IMR-90 (cell line): ENCODE results near the gene AGAP1. TPM values are rescaled to one million over a fixed set of nuclear protein-coding genes. Genes with fewer than 3 reads are reported as not detected.

ENCODE experiments used
- ATAC-seq: fragments of 200-7000 bp; cut with Tn5 transposase; 2 replicates; pipeline ENCODE4 v1.9.1; 2020; ENCODE audit warnings: low read depth, mild to moderate bottlenecking, moderate library complexity
- BruUV-seq: library from RNA; stranded (reverse); fragments of 400-500 nt; replicated peaks from 2 replicates; lab custom pipeline; 2021; lab: Mats Ljungman, UMichigan
- CTCF ChIA-PET: fragments of 300-600 bp; formaldehyde crosslinking; extraction: SDS; loops from one replicate; lab custom pipeline; 2021; ENCODE audit warnings: antibody characterized with exemption; lab: Yijun Ruan, JAX
- POLR2A ChIA-PET: fragments of 300-600 bp; sonication (Branson Sonifier 250); formaldehyde crosslinking; loops from one replicate; lab custom pipeline; 2022; ENCODE audit warnings: antibody characterized with exemption; ENCODE audit not compliant: unreplicated experiment; lab: Charles Lee
- DNase-seq: peaks from one replicate; pipeline ENCODE4 v3.0.0; 2013
- H2AFZ ChIP-seq: replicated peaks from 2 replicates; pipeline ENCODE3; 2013; ENCODE audit warnings: low read length, mild to moderate bottlenecking; ENCODE audit not compliant: poor library complexity
- H2AK5ac ChIP-seq: 2 replicates; pipeline ENCODE4 v1.6.1; 2013; ENCODE audit warnings: low read depth, low read length, inconsistent platforms
- H2AK9ac ChIP-seq: replicated peaks from 2 replicates; pipeline ENCODE3; 2013; ENCODE audit warnings: mild to moderate bottlenecking, low read depth, low read length, moderate library complexity; ENCODE audit not compliant: poor library complexity
- H2BK120ac ChIP-seq: 2 replicates; pipeline ENCODE4 v1.6.1; 2013; ENCODE audit warnings: low read depth, low read length, inconsistent platforms
- H2BK15ac ChIP-seq: 3 replicates; pipeline ENCODE4 v1.6.1; 2013; ENCODE audit warnings: low read depth, low read length, inconsistent platforms
- H2BK20ac ChIP-seq: 2 replicates; pipeline ENCODE4 v1.6.1; 2013; ENCODE audit warnings: low read depth, mild to moderate bottlenecking, inconsistent platforms, low read length, moderate library complexity
- H2BK5ac ChIP-seq: 2 replicates; pipeline ENCODE4 v1.6.1; 2013; ENCODE audit warnings: mild to moderate bottlenecking, low read depth, low read length, inconsistent platforms; ENCODE audit not compliant: poor library complexity, severe bottlenecking
- H3K14ac ChIP-seq: replicated peaks from 2 replicates; pipeline ENCODE4 v1.6.1; 2013; ENCODE audit warnings: low read depth, low read length, inconsistent platforms
- H3K18ac ChIP-seq: 2 replicates; pipeline ENCODE4 v1.6.1; 2013; ENCODE audit warnings: low read depth, low read length, control low read depth
- H3K23ac ChIP-seq: 2 replicates; pipeline ENCODE4 v1.6.1; 2013; ENCODE audit warnings: low read depth, low read length, inconsistent platforms
- H3K27ac ChIP-seq: 2 replicates; pipeline ENCODE4 v1.5.1; 2013; ENCODE audit warnings: mild to moderate bottlenecking, control low read depth, low read length; ENCODE audit not compliant: insufficient read depth
- H3K27me3 ChIP-seq: 2 replicates; pipeline ENCODE4 v1.6.1; 2013; ENCODE audit warnings: low read length; ENCODE audit not compliant: control insufficient read depth, insufficient read depth
- H3K36me3 ChIP-seq: 2 replicates; pipeline ENCODE4 v1.6.1; 2013; ENCODE audit warnings: low read length, mixed read lengths; ENCODE audit not compliant: control insufficient read depth, insufficient read depth
- H3K4ac ChIP-seq: 2 replicates; pipeline ENCODE4 v1.6.1; 2013; ENCODE audit warnings: low read depth, low read length, inconsistent platforms
- H3K4me1 ChIP-seq: 2 replicates; pipeline ENCODE4 v1.6.1; 2013; ENCODE audit warnings: low read length, mixed read lengths; ENCODE audit not compliant: control insufficient read depth, insufficient read depth
- H3K4me2 ChIP-seq: 2 replicates; pipeline ENCODE4 v1.6.1; 2013; ENCODE audit warnings: low read depth, mild to moderate bottlenecking, control low read depth, low read length, moderate library complexity
- H3K4me3 ChIP-seq: 2 replicates; pipeline ENCODE4 v1.5.1; 2013; ENCODE audit warnings: low read depth, mild to moderate bottlenecking, control low read depth, low read length, moderate library complexity; ENCODE audit not compliant: insufficient read depth
- H3K56ac ChIP-seq: 2 replicates; pipeline ENCODE4 v1.6.1; 2013; ENCODE audit warnings: low read length, inconsistent platforms; ENCODE audit not compliant: insufficient read depth; ENCODE audit errors: extremely low read depth
- H3K79me1 ChIP-seq, 2 experiments: 2 replicates each; pipeline ENCODE4 v1.6.1; 2013; ENCODE audit warnings: low read length in 2 of 2, inconsistent platforms in 1 of 2, low read depth in 1 of 2
- H3K9ac ChIP-seq: 2 replicates; pipeline ENCODE4 v1.6.1; 2013; ENCODE audit warnings: low read depth, low read length, control low read depth
- H3K9me1 ChIP-seq: 2 replicates; pipeline ENCODE4 v1.6.1; 2013; ENCODE audit warnings: low read length, inconsistent platforms; ENCODE audit not compliant: insufficient read depth
- H3K9me3 ChIP-seq: 2 replicates; pipeline ENCODE4 v1.6.1; 2013; ENCODE audit warnings: low read length; ENCODE audit not compliant: control insufficient read depth, insufficient read depth
- H4K20me1 ChIP-seq: 2 replicates; pipeline ENCODE4 v1.6.1; 2013; ENCODE audit warnings: low read length, inconsistent platforms; ENCODE audit not compliant: insufficient read depth
- H4K5ac ChIP-seq: 2 replicates; pipeline ENCODE4 v1.6.1; 2013; ENCODE audit warnings: mild to moderate bottlenecking, low read depth, low read length, control low read depth
- H4K8ac ChIP-seq, 2 experiments: 2 replicates each; pipeline ENCODE4 v1.6.1; 2013; ENCODE audit warnings: low read depth in 2 of 2, low read length in 2 of 2, control low read depth in 1 of 2, inconsistent platforms in 1 of 2
- H4K91ac ChIP-seq: 2 replicates; pipeline ENCODE4 v1.6.1; 2013; ENCODE audit warnings: low read depth, low read length, inconsistent platforms; ENCODE audit not compliant: insufficient read depth
- BHLHE40 ChIP-seq: fragments of 150-350 bp; IDR thresholded peaks from 2 replicates; pipeline ENCODE4 v1.6.1; 2016; ENCODE audit warnings: mild to moderate bottlenecking, low read depth, low read length
- CEBPB ChIP-seq: IDR thresholded peaks from 2 replicates; pipeline ENCODE4 v1.6.1; 2012; ENCODE audit warnings: low read depth, low read length, improper control_type of control experiment
- MXI1 ChIP-seq: IDR thresholded peaks from 2 replicates; pipeline ENCODE4 v1.6.1; 2012; ENCODE audit warnings: low read depth, mild to moderate bottlenecking, low read length, moderate library complexity, borderline replicate concordance
- POLR2A ChIP-seq: IDR thresholded peaks from 2 replicates; pipeline ENCODE4 v1.6.1; 2012; ENCODE audit warnings: mild to moderate bottlenecking, low read depth, low read length
- RFX5 ChIP-seq: IDR thresholded peaks from 2 replicates; pipeline ENCODE4 v1.8.0; 2012; ENCODE audit warnings: low read depth, mild to moderate bottlenecking, low read length, moderate library complexity
- SMC3 ChIP-seq: fragments of 150-350 bp; IDR thresholded peaks from 2 replicates; pipeline ENCODE4 v1.6.1; 2016; ENCODE audit warnings: low read depth, mild to moderate bottlenecking, antibody characterized with exemption, low read length, moderate library complexity
- WGBS, 2 experiments: methylation state at CpG; one replicate each; pipeline versions ENCODE4 v1.1.5 to v1.1.7; 2013; ENCODE audit warnings: missing lambda C conversion rate in 2 of 2; ENCODE audit not compliant: insufficient read length in 1 of 2; ENCODE audit errors: extremely low coverage in 2 of 2; 5-methylcytosine and 5-hydroxymethylcytosine counted together
- dilution Hi-C: fragments of 300-500 bp; cut with HindIII; formaldehyde crosslinking; loops from one replicate; pipeline ENCODE4 v1.14.3; 2018; ENCODE audit warnings: low sequenced_read_pairs; ENCODE audit not compliant: unreplicated experiment
- in situ Hi-C: fragments of 300-500 bp; cut with MboI; formaldehyde crosslinking; loops from 3 replicates; pipeline ENCODE4 v1.14.3; 2019; ENCODE audit warnings: low sequenced_read_pairs, inconsistent platforms, mixed read lengths
- intact Hi-C: fragments of 100-400 bp; cut with micrococcal nuclease; formaldehyde crosslinking; loops from 2 replicates; pipeline ENCODE4 v1.10.0; 2022
- polyA plus RNA-seq, 3 experiments: library from polyadenylated mRNA; depleted of rRNA; stranded (reverse); fragments of >200 nt; gene quantifications; 2 replicates each; pipeline ENCODE4 v1.2.3, GENCODE V29; 2012; ENCODE audit warnings: low replicate concordance in 1 of 3
- total RNA-seq: library from RNA; depleted of rRNA; stranded (reverse); fragments of >200 nt; gene quantifications from 2 replicates; pipeline ENCODE4 v1.2.3, GENCODE V29; 2012
- TF ChIP-seq, protein P1 (sequence below): fragments of 150-350 bp; IDR thresholded peaks from 2 replicates; pipeline ENCODE4 v1.6.1; 2016; ENCODE audit warnings: low read depth, mild to moderate bottlenecking, low read length, moderate library complexity, borderline replicate concordance
- TF ChIP-seq, protein P2 (sequence below): fragments of 150-350 bp; IDR thresholded peaks from 2 replicates; pipeline ENCODE4 v1.6.1; 2017; ENCODE audit warnings: mild to moderate bottlenecking, antibody characterized with exemption, low read length, low read depth

Gene AGAP1
- total and polyA plus RNA-seq, 2 of the 4 experiments (the other 2 are of a cell fraction), result 15.1 to 16.4 TPM

DNA sequence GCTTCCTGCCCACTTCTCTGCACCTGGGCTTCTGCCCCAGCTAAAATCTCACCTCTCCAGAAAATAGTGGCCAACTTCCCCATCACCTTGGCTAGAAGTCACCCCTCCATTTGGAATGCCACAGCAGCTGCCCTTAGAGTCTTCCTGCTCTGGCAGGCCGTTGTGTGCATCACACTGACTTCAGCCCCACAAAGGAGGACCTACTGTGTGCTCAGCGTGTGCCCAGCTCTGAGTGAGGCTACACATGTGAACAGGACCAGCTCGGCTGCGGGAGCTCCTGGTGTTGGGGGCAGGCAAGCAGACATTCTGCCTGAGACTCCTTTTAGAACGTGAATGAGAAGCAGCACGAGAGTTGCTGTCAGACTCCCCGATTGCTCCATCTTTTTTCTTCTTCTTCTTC lies 78.7 kb downstream of the AGAP1 start (continued):
- TF ChIP-seq, protein P1, sequence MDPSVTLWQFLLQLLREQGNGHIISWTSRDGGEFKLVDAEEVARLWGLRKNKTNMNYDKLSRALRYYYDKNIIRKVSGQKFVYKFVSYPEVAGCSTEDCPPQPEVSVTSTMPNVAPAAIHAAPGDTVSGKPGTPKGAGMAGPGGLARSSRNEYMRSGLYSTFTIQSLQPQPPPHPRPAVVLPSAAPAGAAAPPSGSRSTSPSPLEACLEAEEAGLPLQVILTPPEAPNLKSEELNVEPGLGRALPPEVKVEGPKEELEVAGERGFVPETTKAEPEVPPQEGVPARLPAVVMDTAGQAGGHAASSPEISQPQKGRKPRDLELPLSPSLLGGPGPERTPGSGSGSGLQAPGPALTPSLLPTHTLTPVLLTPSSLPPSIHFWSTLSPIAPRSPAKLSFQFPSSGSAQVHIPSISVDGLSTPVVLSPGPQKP, result no peak
- TF ChIP-seq SMC3 (no peak), POLR2A (no peak)

DNA sequence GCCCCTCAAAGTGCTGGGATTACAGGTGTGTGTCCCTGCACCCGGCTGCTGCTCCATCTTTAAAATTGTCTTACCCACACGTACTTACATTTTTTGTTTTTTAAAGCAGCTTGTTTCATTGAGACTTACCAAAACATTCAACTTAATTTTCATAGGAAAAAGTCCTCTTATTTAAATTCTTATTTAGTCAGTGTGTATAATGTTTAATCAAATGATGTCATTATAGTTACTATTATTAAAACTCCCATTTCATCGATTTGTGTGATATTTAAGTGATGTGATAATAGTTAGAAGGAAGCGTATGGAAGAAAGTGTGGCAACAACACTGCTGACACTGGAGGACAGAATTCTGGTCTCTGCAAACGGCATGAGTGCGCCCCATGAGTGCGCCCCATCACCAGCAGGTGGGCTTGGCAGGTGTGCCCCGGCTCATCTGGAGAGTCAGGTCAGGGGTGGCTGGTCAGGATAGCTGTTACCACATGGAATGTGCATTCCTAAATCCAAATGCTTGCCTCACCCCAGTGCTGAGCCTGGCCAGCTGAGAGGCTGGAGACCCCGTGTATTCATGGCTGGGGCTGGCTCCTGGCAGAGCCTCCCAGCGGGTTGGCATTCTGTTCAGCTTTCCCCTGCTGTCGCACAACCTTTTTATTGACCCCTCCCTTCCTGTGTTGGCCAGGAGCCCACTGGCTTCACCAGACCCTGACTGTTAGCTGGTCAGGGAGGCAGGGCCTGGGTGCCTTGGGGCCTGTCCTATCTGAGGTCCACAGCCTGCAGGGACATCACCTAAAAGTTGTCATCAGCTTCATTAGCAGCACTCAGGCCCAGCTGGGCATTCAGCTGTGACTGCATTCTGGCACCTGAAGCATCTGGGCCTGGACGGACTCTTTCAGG lies 79.7 kb downstream of the AGAP1 start:
- peak overlapping the region; percentile 13 for H2AFZ ChIP-seq
- BruUV-seq, result no TSS peak
- H3K79me1 ChIP-seq, result peaks cover 35 to 78% of the 10 kb centered on the region in 2 experiments
- H3K18ac ChIP-seq, result no peak overlapping the region
- H3K9me1 ChIP-seq, result peaks cover 23% of the 10 kb centered on the region
- H3K4me2 ChIP-seq, result no peak overlapping the region
- H3K4me1 ChIP-seq, result peaks cover 12% of the 10 kb centered on the region
- H3K23ac ChIP-seq, result no peak overlapping the region
- no peak overlapping the region for H3K14ac ChIP-seq
- 100% methylated on average over 4 of the region's 12 CpGs; no CpG with 5 or more reads in 1 of the 2 experiments for WGBS, 2 experiments
- no peak overlapping the region for H3K4me3 ChIP-seq
- ATAC-seq (no peak), DNase-seq (no peak)
- no peak overlapping the region for H2BK120ac ChIP-seq
- no peaks in the 10 kb centered on the region for H3K27me3 ChIP-seq
- no peak overlapping the region for H4K8ac ChIP-seq
- no peak overlapping the region for H3K27ac ChIP-seq
- TF ChIP-seq BHLHE40, result no peak
- no peak for TF ChIP-seq POLR2A
- no peak for TF ChIP-seq CEBPB
- TF ChIP-seq RFX5, result no peak
- TF ChIP-seq MXI1, result no peak
- TF ChIP-seq, protein P2, sequence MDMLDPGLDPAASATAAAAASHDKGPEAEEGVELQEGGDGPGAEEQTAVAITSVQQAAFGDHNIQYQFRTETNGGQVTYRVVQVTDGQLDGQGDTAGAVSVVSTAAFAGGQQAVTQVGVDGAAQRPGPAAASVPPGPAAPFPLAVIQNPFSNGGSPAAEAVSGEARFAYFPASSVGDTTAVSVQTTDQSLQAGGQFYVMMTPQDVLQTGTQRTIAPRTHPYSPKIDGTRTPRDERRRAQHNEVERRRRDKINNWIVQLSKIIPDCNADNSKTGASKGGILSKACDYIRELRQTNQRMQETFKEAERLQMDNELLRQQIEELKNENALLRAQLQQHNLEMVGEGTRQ, result no peak
- H3K4ac ChIP-seq, result no peak overlapping the region
- H2AK9ac ChIP-seq, result no peak overlapping the region
- POLR2A ChIA-PET, result interaction anchor here (0.6 kb wide), 1 partner anchor 32 kb away, joined by 12 read pairs; no protein-coding TSS in a partner anchor
- H2BK20ac ChIP-seq, result no peak overlapping the region
- H4K20me1 ChIP-seq, result peaks cover 71% of the 10 kb centered on the region
- H3K9ac ChIP-seq, result no peak overlapping the region
- CTCF ChIA-PET, result interaction anchor here (0.9 kb wide), 1 partner anchor 20 kb away, joined by 3 read pairs; no protein-coding TSS in a partner anchor
- in situ Hi-C loops (no loop called here), intact Hi-C loops (loop anchor here (5.0 kb wide), 1 partner anchor 71 kb away; no protein-coding TSS in a partner anchor), dilution Hi-C loops (no loop called here)
- H2BK5ac ChIP-seq, result no peak overlapping the region
- H3K9me3 ChIP-seq, result peaks cover 3% of the 10 kb centered on the region
- H4K5ac ChIP-seq, result no peak overlapping the region
- H2AK5ac ChIP-seq, result no peak overlapping the region; the same call in 1 of the 2 replicates
- H3K36me3 ChIP-seq, result no peaks in the 10 kb centered on the region
- no peak overlapping the region for H3K56ac ChIP-seq
- no peak overlapping the region for H4K91ac ChIP-seq
- no peak overlapping the region for H2BK15ac ChIP-seq
